Sigmoid colon (tissue), 7 donors: ENCODE measurements around the gene PREB. TPM values are rescaled to one million over a fixed set of nuclear protein-coding genes. Genes with fewer than 3 reads are reported as not detected.

Experiments used
- DNase-seq: peaks from one replicate; pipeline ENCODE4 v3.0.0-alpha.2; 2019
- H3K27ac ChIP-seq, 4 donors: fragments of 200-600 bp; sonication (generic); one replicate each; pipeline ENCODE4 v1.5.1; 2016 to 2019; ENCODE audit warnings: mild to moderate bottlenecking in 1 of 4
- H3K27me3 ChIP-seq, 3 donors: fragments of 200-600 bp; sonication (generic); one replicate each; pipeline ENCODE4 v1.5.1; 2019; ENCODE audit warnings: mild to moderate bottlenecking in 1 of 3
- H3K36me3 ChIP-seq, 4 donors: fragments of 200-600 bp; sonication (generic); one replicate each; pipeline ENCODE4 v1.5.1; 2016 to 2019
- H3K4me1 ChIP-seq, 4 donors: fragments of 200-600 bp; sonication (generic); one replicate each; pipeline ENCODE4 v1.5.1; 2017 to 2019
- H3K4me3 ChIP-seq, 4 donors: fragments of 200-600 bp; sonication (generic); one replicate each; pipeline ENCODE4 v1.5.1; 2017 to 2019; ENCODE audit warnings: mild to moderate bottlenecking in 2 of 4, moderate library complexity in 1 of 4
- H3K9me3 ChIP-seq, 4 donors: fragments of 200-600 bp in 3 of 4; sonication (generic) in 3 of 4; one replicate each; pipeline versions ENCODE4 v1.5.1 to v1.6.1; 2013 to 2019
- CTCF ChIP-seq, 4 experiments: fragments of 450-650 bp in 3 of 4; fragments of 200-600 bp in 1 of 4; IDR thresholded peaks; one replicate each; pipeline ENCODE4 v1.5.1; 2016 to 2019; ENCODE audit warnings: antibody characterized with exemption in 4 of 4, mild to moderate bottlenecking in 3 of 4, moderate library complexity in 2 of 4
- EP300 ChIP-seq, 4 donors: sonication (generic); formaldehyde crosslinking; IDR thresholded peaks; one replicate each; pipeline ENCODE4 v1.6.1; 2017; ENCODE audit warnings: antibody characterized with exemption in 4 of 4
- POLR2A ChIP-seq, 2 donors: fragments of 450-650 bp; IDR thresholded peaks; one replicate each; pipeline ENCODE4 v1.6.1; 2016; ENCODE audit warnings: antibody characterized with exemption in 2 of 2, mild to moderate bottlenecking in 2 of 2, moderate library complexity in 2 of 2
- POLR2AphosphoS5 ChIP-seq, 4 donors: sonication (generic); formaldehyde crosslinking; IDR thresholded peaks; one replicate each; pipeline ENCODE4 v1.6.1; 2017; ENCODE audit warnings: antibody characterized with exemption in 4 of 4
- WGBS, 2 donors: extraction: QIAGEN DNeasy Blood & Tissue Kit; methylation state at CpG; one replicate each; pipeline ENCODE4 v1.1.7; 2013; 5-methylcytosine and 5-hydroxymethylcytosine counted together
- intact Hi-C: fragments of 100-400 bp; cut with DNase I; formaldehyde crosslinking; loops from one replicate; pipeline ENCODE4 v1.15.1; 2023
- polyA plus RNA-seq, 3 donors: library from polyadenylated mRNA; stranded (reverse); fragments of 200-250 nt; gene quantifications; one replicate each; pipeline ENCODE4 v1.2.3, GENCODE V29; 2013
- total RNA-seq, 4 donors: library from RNA; depleted of rRNA; stranded (reverse); fragments of >200 nt; gene quantifications; one replicate each; pipeline ENCODE4 v1.1.0, GENCODE V29; 2016
- donor health status: healthy with polysubstance abuse.
- donor health status: Bipolar disorder and iron deficiency.
- donor health status: healthy.

The PREB gene
- total and polyA plus RNA-seq, 7 donors = 28.2 to 58.5 (median 49.3) TPM

- WGBS, 2 donors = 67 to 72% methylated on average over 6 of the region's 6 CpGs
- no peak for DNase-seq
- H3K27me3 ChIP-seq = peaks cover 0 to 6% (median 0%) of the 10 kb centered on the region in 3 donors
- TF ChIP-seq POLR2A (IDR thresholded peaks at IDR 0.05) = no peak
- TF ChIP-seq CTCF (IDR thresholded peaks at IDR 0.05) = no peak
- no peak for TF ChIP-seq POLR2AphosphoS5 (IDR thresholded peaks at IDR 0.05)
- TF ChIP-seq EP300 (IDR thresholded peaks at IDR 0.05) = no peak
- H3K9me3 ChIP-seq = no peaks in the 10 kb centered on the region
- H3K36me3 ChIP-seq = no peaks in the 10 kb centered on the region
- no peak overlapping the region for H3K4me3 ChIP-seq
- H3K4me1 ChIP-seq = no peaks in the 10 kb centered on the region
- intact Hi-C loops = no loop called here
- H3K27ac ChIP-seq = no peak overlapping the region
Measured at GRCh38 chr2:27154488-27154887, 20.1 kb upstream of the PREB start.

GRCh38 chr2:27152796-27153464 is 18.5 kb upstream of the PREB start:
- no peak for DNase-seq
- intact Hi-C loops = no loop called here
- Histone ChIP-seq H3K27me3 (peaks cover 0 to 6% (median 0%) of the 10 kb centered on the region in 3 donors), H3K36me3 (no peaks in the 10 kb centered on the region), H3K4me1 (no peaks in the 10 kb centered on the region), H3K4me3 (no peak overlapping the region), H3K9me3 (no peaks in the 10 kb centered on the region), H3K27ac (no peak overlapping the region)
- 37 to 70% methylated on average over 2 of the region's 2 CpGs for WGBS, 2 donors
- TF ChIP-seq EP300 (IDR thresholded peaks at IDR 0.05) (no peak), CTCF (IDR thresholded peaks at IDR 0.05) (no peak), POLR2A (IDR thresholded peaks at IDR 0.05) (no peak), POLR2AphosphoS5 (IDR thresholded peaks at IDR 0.05) (no peak)

GRCh38 chr2:27152102-27152795 is 17.8 kb upstream of the PREB start:
- TF ChIP-seq EP300 (IDR thresholded peaks at IDR 0.05) (no peak), POLR2AphosphoS5 (IDR thresholded peaks at IDR 0.05) (no peak), CTCF (IDR thresholded peaks at IDR 0.05) (no peak), POLR2A (IDR thresholded peaks at IDR 0.05) (no peak)
- Histone ChIP-seq H3K36me3 (no peaks in the 10 kb centered on the region), H3K9me3 (no peaks in the 10 kb centered on the region), H3K27ac (no peak overlapping the region), H3K4me1 (no peaks in the 10 kb centered on the region), H3K4me3 (no peak overlapping the region), H3K27me3 (peaks cover 0 to 6% (median 0%) of the 10 kb centered on the region in 3 donors)
- intact Hi-C loops = no loop called here
- no peak for DNase-seq
- WGBS, 2 donors = 76 to 87% methylated on average over 8 of the region's 8 CpGs

- H3K4me1 ChIP-seq = no peaks in the 10 kb centered on the region
- DNase-seq = no peak
- 87 to 93% methylated on average over 8 of the region's 8 CpGs for WGBS, 2 donors
- TF ChIP-seq POLR2A (IDR thresholded peaks at IDR 0.05) (no peak), CTCF (IDR thresholded peaks at IDR 0.05) (no peak)
- peaks cover 0 to 6% (median 0%) of the 10 kb centered on the region in 3 donors for H3K27me3 ChIP-seq
- H3K9me3 ChIP-seq = no peaks in the 10 kb centered on the region
- no peaks in the 10 kb centered on the region for H3K36me3 ChIP-seq
- H3K4me3 ChIP-seq = no peak overlapping the region
- intact Hi-C loops = no loop called here
- H3K27ac ChIP-seq = no peak overlapping the region
Measured at GRCh38 chr2:27150639-27151230, 16.3 kb upstream of the PREB start.
